ENCODE results near the gene ASB8. TPM values are rescaled to one million over a fixed set of nuclear protein-coding genes. Genes with fewer than 3 reads are reported as not detected.
A peak's percentile ranks its signal among the peaks of the same experiment; 100 is the strongest.

ASB8 gene
- total and polyA plus RNA-seq, 9 of the 15 experiments (the other 6 are each of a cell fraction or from before 2014, with no cell fraction given) = 13.3 to 29.0 (median 19.6) TPM

DNA sequence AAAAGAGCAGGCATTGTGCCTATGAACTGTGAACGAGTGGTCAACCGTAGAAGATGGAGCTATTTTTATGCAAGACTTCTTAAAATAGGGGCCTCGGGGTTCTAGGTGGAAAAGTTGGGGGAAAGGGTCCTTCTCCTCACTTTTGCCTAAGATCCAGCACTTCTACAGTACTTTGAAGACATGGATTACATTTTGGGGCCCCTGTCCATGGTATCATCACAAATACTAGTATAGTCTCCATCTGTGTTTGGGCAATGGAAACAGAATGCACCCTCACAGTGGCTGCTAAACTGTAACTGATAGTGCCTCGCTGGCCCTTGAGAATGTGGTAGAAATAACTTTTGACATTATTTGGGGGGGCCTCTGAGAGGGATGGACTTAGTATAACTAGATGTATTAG lies 20.7 kb upstream of the ASB8 start:
- Histone ChIP-seq H3K36me3 (ENCODE audit: control insufficient read depth, insufficient read depth, low read length) (no peaks in the 10 kb centered on the region), H3K9ac (ENCODE audit: insufficient read depth in 1 of 2, low read depth in 2 of 2, low read length in 2 of 2) (no peak overlapping the region), H3K9me1 (ENCODE audit: control insufficient read depth, insufficient read depth, low read length) (no peaks in the 10 kb centered on the region), H3K4me1 (replicated peaks in 1 of 2; ENCODE audit: control insufficient read depth in 2 of 2, insufficient read depth in 2 of 2, low read length in 2 of 2) (peaks cover under 1 to 23% of the 10 kb centered on the region in 2 experiments), H3K9me3 (replicated peaks; ENCODE audit: control insufficient read depth, insufficient read depth, low read depth, low read length) (no peaks in the 10 kb centered on the region), H3K79me2 (ENCODE audit: control insufficient read depth, insufficient read depth, low read length) (no peaks in the 10 kb centered on the region), H3K27ac (ENCODE audit: extremely low read depth, low read depth, low read length) (no peak overlapping the region), H3K4me3 (no peak overlapping the region), H3K27me3 (ENCODE audit: control insufficient read depth in 2 of 2, insufficient read depth in 2 of 2, low read length in 2 of 2) (peaks cover 0 to 3% of the 10 kb centered on the region in 2 experiments; a peak in 3 of 5 replicates), H2AFZ (ENCODE audit: low read depth, low read length) (no peak overlapping the region), H3K4me2 (ENCODE audit: insufficient read depth, low read length) (no peak overlapping the region), H4K20me1 (replicated peaks; ENCODE audit: control insufficient read depth, insufficient read depth, low read length) (no peaks in the 10 kb centered on the region)
- ATAC-seq = no peak
- in situ Hi-C loops (cut with MboI) = loop anchor here (5.0 kb wide), 1 partner anchor 466 kb away; no protein-coding TSS in a partner anchor
- CTCF ChIA-PET (ENCODE audit: low intra/inter-chr PET ratio) = no interaction called here
- no peak for TF ChIP-seq BACH1 (tag; IDR thresholded peaks at IDR 0.05)
- no peak for TF ChIP-seq BRCA1 (IDR thresholded peaks at IDR 0.05)
- TF ChIP-seq BRCA1 (CRISPR knock-in tag; IDR thresholded peaks at IDR 0.05) = no peak
- no peak for TF ChIP-seq CC2D1A (IDR thresholded peaks at IDR 0.05)
- peak; percentile 74 for TF ChIP-seq REST (IDR thresholded peaks at IDR 0.05; ENCODE audit: borderline replicate concordance)
- no peak for TF ChIP-seq REST (CRISPR knock-in tag; IDR thresholded peaks at IDR 0.05; ENCODE audit: low read depth)
- POLR2A ChIA-PET = interaction anchor here (0.6 kb wide), 1 partner anchor 249 kb away, joined by 3 read pairs; no protein-coding TSS in a partner anchor
- intact Hi-C loops (cut with micrococcal nuclease) = no loop called here
- FAIRE-seq = no peak
- 42% methylated on average over 4 of the region's 4 CpGs for WGBS (ENCODE audit: insufficient coverage, low coverage, missing lambda C conversion rate)
- no TSS peak for BruUV-seq (replicated peaks)
- no peak for DNase-seq (ENCODE audit: extremely low read depth in 1 of 4, low spot score in 3 of 4)
